GM23338 (cell line): ENCODE results near the gene FOXN1. TPM values are rescaled to one million over a fixed set of nuclear protein-coding genes. Genes with fewer than 3 reads are reported as not detected.
A peak's percentile ranks its signal among the peaks of the same experiment; 100 is the strongest.

ENCODE experiments used
- ATAC-seq: fragments of 200-7000 bp; cut with Tn5 transposase; 3 replicates; pipeline ENCODE4 v1.9.1; 2020
- DNase-seq: peaks from one replicate; pipeline ENCODE4 v3.0.0-alpha.2; 2015; ENCODE audit warnings: low spot score
- H2AFZ ChIP-seq: fragments of 200-600 bp; sonication (generic); 2 replicates; pipeline ENCODE4 v1.8.0; 2016; ENCODE audit warnings: antibody characterized with exemption, mild to moderate bottlenecking, moderate library complexity
- H3F3A ChIP-seq: fragments of 200-600 bp; sonication (generic); replicated peaks from 2 replicates; pipeline ENCODE4 v1.8.0; 2017; ENCODE audit warnings: antibody characterized with exemption, mixed run types, low read depth
- H3K27ac ChIP-seq: fragments of 200-600 bp; sonication (generic); 2 replicates; pipeline ENCODE4 v1.6.1; 2016; ENCODE audit warnings: low read depth
- H3K27me3 ChIP-seq: fragments of 200-600 bp; sonication (generic); 2 replicates; pipeline ENCODE4 v1.8.0; 2016; ENCODE audit warnings: mild to moderate bottlenecking, mixed run types, moderate library complexity; ENCODE audit not compliant: insufficient read depth
- H3K36me3 ChIP-seq: fragments of 200-600 bp; sonication (generic); 2 replicates; pipeline ENCODE4 v1.8.0; 2016; ENCODE audit warnings: mild to moderate bottlenecking; ENCODE audit not compliant: insufficient read depth
- H3K4me1 ChIP-seq: fragments of 200-600 bp; sonication (generic); 2 replicates; pipeline ENCODE4 v1.8.0; 2016; ENCODE audit warnings: mild to moderate bottlenecking, moderate library complexity; ENCODE audit not compliant: insufficient read depth
- H3K4me2 ChIP-seq: fragments of 200-600 bp; sonication (generic); 2 replicates; pipeline ENCODE4 v1.7.1; 2017; ENCODE audit warnings: mixed run types
- H3K4me3 ChIP-seq: fragments of 200-600 bp; sonication (generic); 2 replicates; pipeline ENCODE4 v1.6.1; 2016; ENCODE audit warnings: mixed run types
- H3K79me2 ChIP-seq: fragments of 200-600 bp; sonication (generic); replicated peaks from 2 replicates; pipeline ENCODE4 v1.8.0; 2017; ENCODE audit warnings: mild to moderate bottlenecking; ENCODE audit not compliant: insufficient read depth
- H3K9me2 ChIP-seq: fragments of 200-600 bp; sonication (generic); 2 replicates; pipeline ENCODE4 v1.8.0; 2017; ENCODE audit not compliant: insufficient read depth
- H4K20me1 ChIP-seq: fragments of 200-600 bp; sonication (generic); replicated peaks from 2 replicates; pipeline ENCODE4 v1.8.0; 2017; ENCODE audit warnings: mild to moderate bottlenecking; ENCODE audit not compliant: insufficient read depth
- H3K27ac Mint-ChIP-seq: 2 replicates; pipeline ENCODE4 v1.8.0; 2020; ENCODE audit warnings: inconsistent platforms, mild to moderate bottlenecking, moderate library complexity, mixed read lengths
- H3K27me3 Mint-ChIP-seq: 3 replicates; pipeline ENCODE4 v1.8.0; 2022; ENCODE audit warnings: low read depth, mild to moderate bottlenecking, moderate library complexity, mixed read lengths, inconsistent platforms; ENCODE audit not compliant: insufficient read depth, poor library complexity
- H3K36me3 Mint-ChIP-seq: 3 replicates; pipeline ENCODE4 v1.8.0; 2021; ENCODE audit warnings: low read depth, mild to moderate bottlenecking, inconsistent platforms, moderate library complexity, mixed read lengths
- H3K4me1 Mint-ChIP-seq: 3 replicates; pipeline ENCODE4 v1.8.0; 2020; ENCODE audit warnings: mild to moderate bottlenecking, inconsistent platforms, mixed read lengths
- H3K4me3 Mint-ChIP-seq: 3 replicates; pipeline ENCODE4 v1.8.0; 2021; ENCODE audit warnings: moderate library complexity, mild to moderate bottlenecking, inconsistent platforms, mixed read lengths
- H3K9me3 Mint-ChIP-seq: 3 replicates; pipeline ENCODE4 v1.8.0; 2020; ENCODE audit warnings: moderate library complexity, mild to moderate bottlenecking, inconsistent platforms, mixed read lengths
- CREB1 ChIP-seq: fragments of 250-450 bp; sonication (Bioruptor Pico); IDR thresholded peaks from 2 replicates; pipeline ENCODE4 v1.5.0; 2020; ENCODE audit warnings: low read depth, mild to moderate bottlenecking, moderate library complexity
- POLR2AphosphoS5 ChIP-seq: IDR thresholded peaks from 2 replicates; pipeline ENCODE4 v1.6.1; 2016; ENCODE audit warnings: antibody characterized with exemption, low read depth
- REST ChIP-seq: IDR thresholded peaks from one replicate; pipeline ENCODE4 v1.6.1; 2018; ENCODE audit warnings: antibody characterized with exemption; ENCODE audit not compliant: unreplicated experiment
- ZNF114 ChIP-seq: fragments of 250-450 bp; sonication (Bioruptor Pico); IDR thresholded peaks from 2 replicates; pipeline ENCODE4 v1.5.0; 2020; ENCODE audit warnings: mild to moderate bottlenecking, moderate library complexity
- polyA plus RNA-seq: library from polyadenylated mRNA; unstranded; fragments of >200 nt; fragmentation: Nextera tagmentation; extraction: Ambion mirVana; gene quantifications from 2 replicates; pipeline ENCODE4 v1.2.1, GENCODE V29; 2016
- total RNA-seq: library from RNA; depleted of rRNA; stranded (reverse); fragments of >200 nt; shearing (Covaris generic); gene quantifications from 2 replicates; pipeline ENCODE4 v1.2.3, GENCODE V29; 2014

Gene FOXN1
- total and polyA plus RNA-seq, 2 experiments from 2014 or later = not detected

DNA sequence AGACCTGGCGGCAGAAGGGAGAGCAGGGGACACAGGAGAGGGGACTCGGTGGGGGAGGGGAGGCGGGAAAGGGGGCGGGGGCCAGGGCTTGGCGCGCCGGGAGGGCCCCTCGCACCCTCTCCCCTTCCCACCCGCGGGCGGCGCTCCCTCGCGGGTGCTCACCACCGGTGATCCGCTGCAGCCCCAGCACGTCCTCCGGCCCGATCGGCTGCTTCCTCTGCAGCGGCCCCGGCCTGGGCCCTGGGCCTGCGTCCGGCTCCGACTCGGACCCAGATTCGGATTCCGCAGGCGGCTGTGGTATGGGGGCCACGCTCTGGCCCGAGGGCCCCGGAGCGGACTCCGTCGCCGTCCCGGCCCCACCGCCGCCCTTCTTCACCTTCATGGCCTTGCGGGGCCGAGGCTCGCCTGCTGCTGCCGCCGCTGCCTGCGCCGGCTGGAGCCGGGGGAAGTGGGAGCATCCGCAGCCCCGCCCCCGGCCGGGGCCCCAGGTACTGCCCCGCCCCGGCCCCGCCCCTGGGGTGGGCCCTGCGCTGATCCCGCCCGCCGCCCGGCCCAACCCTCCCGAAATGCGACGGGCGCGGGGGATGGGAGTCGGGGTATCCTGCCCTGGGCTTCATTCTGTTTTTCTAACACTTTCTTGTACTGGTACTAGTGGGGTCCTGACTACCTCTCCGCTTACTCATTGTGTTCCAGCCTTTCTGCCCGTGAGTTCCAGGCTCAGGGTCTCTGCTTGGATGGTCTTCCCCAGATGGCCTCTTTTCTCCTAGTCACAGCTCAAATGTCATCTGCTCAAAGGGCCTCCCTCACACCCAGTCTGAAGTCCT is 46.2 kb downstream of the FOXN1 start, which contains the start of gene UNC119:
TSS of gene UNC119 (minus strand) at position 449 of the 824 bp plus-strand sequence. CDS start at position 382, 67 bp downstream.
- peaks cover 26% of the 10 kb centered on the region for H3K36me3 Mint-ChIP-seq
- H3K79me2 ChIP-seq = peaks cover 8% of the 10 kb centered on the region
- peak within 1 kb of the TSS; percentile 23; the same call in 1 of the 2 replicates for H3K27ac Mint-ChIP-seq
- peak within 1 kb of the TSS; percentile 94 for H3K4me2 ChIP-seq
- peak within 1 kb of the TSS; percentile 92 for H3K4me3 ChIP-seq
- H3K9me3 Mint-ChIP-seq = no peaks in the 10 kb centered on the region; the same call in 2 of the 3 replicates
- peaks cover 15% of the 10 kb centered on the region; the same call in 1 of the 2 replicates for H3K4me1 ChIP-seq
- H3K4me1 Mint-ChIP-seq = peaks cover 24% of the 10 kb centered on the region
- no peaks in the 10 kb centered on the region for H3K27me3 ChIP-seq
- H2AFZ ChIP-seq = 0 out of 2 replicates have a peak within 1 kb of the TSS, but pooled peaks have one; percentile 86
- H3K27ac ChIP-seq = no peak within 1 kb of the TSS
- ATAC-seq = peak; percentile 88
- TF ChIP-seq CREB1 (no peak), POLR2AphosphoS5 (peak; percentile 90)
- H3F3A ChIP-seq = no peaks in the 10 kb centered on the region
- no peaks in the 10 kb centered on the region; the same call in 1 of the 2 replicates for H4K20me1 ChIP-seq
- no peaks in the 10 kb centered on the region for H3K9me2 ChIP-seq
- peak; percentile 91 for DNase-seq
- H3K36me3 ChIP-seq = peaks cover 17% of the 10 kb centered on the region; the same call in 1 of the 2 replicates
- H3K4me3 Mint-ChIP-seq = peak within 1 kb of the TSS; percentile 91
- H3K27me3 Mint-ChIP-seq = peaks cover 18% of the 10 kb centered on the region

GRCh38 chr17:28553000-28553505 is 46.9 kb downstream of the FOXN1 start:
- Mint-ChIP-seq H3K4me3 (peak overlapping the region; percentile 91), H3K27me3 (peaks cover 18% of the 10 kb centered on the region), H3K36me3 (peaks cover 31% of the 10 kb centered on the region), H3K4me1 (peaks cover 20% of the 10 kb centered on the region), H3K27ac (peak overlapping the region; percentile 23; the same call in 1 of the 2 replicates), H3K9me3 (no peaks in the 10 kb centered on the region; the same call in 2 of the 3 replicates)
- H3K36me3 ChIP-seq = peaks cover 21% of the 10 kb centered on the region; the same call in 1 of the 2 replicates
- H3K9me2 ChIP-seq = no peaks in the 10 kb centered on the region
- H3F3A ChIP-seq = no peaks in the 10 kb centered on the region
- peaks cover 15% of the 10 kb centered on the region; the same call in 1 of the 2 replicates for H3K4me1 ChIP-seq
- H3K27ac ChIP-seq = no peak overlapping the region
- no peaks in the 10 kb centered on the region; the same call in 1 of the 2 replicates for H4K20me1 ChIP-seq
- peaks cover 8% of the 10 kb centered on the region for H3K79me2 ChIP-seq
- H3K4me2 ChIP-seq = peak overlapping the region; percentile 94
- no peaks in the 10 kb centered on the region for H3K27me3 ChIP-seq
- DNase-seq (no peak), ATAC-seq (no peak)
- H3K4me3 ChIP-seq = peak overlapping the region; percentile 92
- no peak for TF ChIP-seq ZNF114 (CRISPR knock-in tag)
- TF ChIP-seq REST = no peak
- H2AFZ ChIP-seq = no peak overlapping the region
